Upper lobe of left lung (tissue), 6 donors: ENCODE measurements around the gene ETS1. TPM values are rescaled to one million over a fixed set of nuclear protein-coding genes. Genes with fewer than 3 reads are reported as not detected.

Source experiments
- ATAC-seq, 2 donors: fragments of 200-7000 bp; cut with Tn5 transposase; one replicate each; pipeline ENCODE4 v1.9.1; 2022; ENCODE audit warnings: mild to moderate bottlenecking in 2 of 2, moderate library complexity in 2 of 2; ENCODE audit not compliant: low FRiP score in 2 of 2
- DNase-seq, 2 donors: peaks; one replicate each; pipeline ENCODE4 v3.0.0-alpha.2; 2019 to 2020
- H3K27ac ChIP-seq, 4 donors: fragments of 200-600 bp; sonication (generic); one replicate each; pipeline ENCODE4 v1.5.1; 2016 to 2019
- H3K27me3 ChIP-seq, 4 donors: fragments of 200-600 bp; sonication (generic); one replicate each; pipeline ENCODE4 v1.5.1; 2017 to 2019
- H3K36me3 ChIP-seq, 4 donors: fragments of 200-600 bp; sonication (generic); one replicate each; pipeline ENCODE4 v1.5.1; 2016 to 2019
- H3K4me1 ChIP-seq, 4 donors: fragments of 200-600 bp; sonication (generic); one replicate each; pipeline ENCODE4 v1.5.1; 2018 to 2019
- H3K4me3 ChIP-seq, 4 donors: fragments of 200-600 bp; sonication (generic); one replicate each; pipeline ENCODE4 v1.5.1; 2017 to 2019; ENCODE audit warnings: mild to moderate bottlenecking in 2 of 4, moderate library complexity in 1 of 4
- H3K9me3 ChIP-seq, 4 donors: fragments of 200-600 bp; sonication (generic); one replicate each; pipeline ENCODE4 v1.5.1; 2018 to 2019
- EP300 ChIP-seq, 4 donors: sonication (generic); formaldehyde crosslinking; IDR thresholded peaks; one replicate each; pipeline ENCODE4 v1.5.1; 2017; ENCODE audit warnings: antibody characterized with exemption in 4 of 4, control low read depth in 2 of 4
- POLR2A ChIP-seq, 4 donors: fragments of 450-650 bp; IDR thresholded peaks; one replicate each; pipeline ENCODE4 v1.5.1; 2016 to 2017; ENCODE audit warnings: antibody characterized with exemption in 4 of 4, mild to moderate bottlenecking in 2 of 4
- POLR2AphosphoS5 ChIP-seq, 2 donors: sonication (generic); formaldehyde crosslinking; IDR thresholded peaks; one replicate each; pipeline ENCODE4 v1.5.1; 2017; ENCODE audit warnings: antibody characterized with exemption in 2 of 2
- WGBS, 2 donors: methylation state at CpG; one replicate each; pipeline ENCODE4 v1.1.5; 2017 to 2018; 5-methylcytosine and 5-hydroxymethylcytosine counted together
- total RNA-seq, 6 donors: library from RNA; depleted of rRNA in 4 of 6; stranded (reverse); fragments of >200 nt in 4 of 6; gene quantifications; one replicate each; pipeline versions ENCODE4 v1.1.0 to v1.2.1, GENCODE V29; 2016 to 2021
- TF ChIP-seq, protein P1 (sequence below), 6 experiments: fragments of 450-650 bp in 4 of 6; fragments of 200-600 bp in 2 of 6; sonication (generic) in 2 of 6; IDR thresholded peaks; one replicate each; pipeline ENCODE4 v1.5.1; 2016 to 2019; ENCODE audit warnings: antibody characterized with exemption in 6 of 6
- donor health status: DM: no; HTN: no; CAD: no; lungs with moderate emphysema.
- donor health status: DM: no; HTN: yes; CAD: no; lungs with severe emphysema.

The ETS1 gene
- total RNA-seq, 6 donors from 2014 or later, result 29.3 to 107 (median 79.0) TPM

DNA sequence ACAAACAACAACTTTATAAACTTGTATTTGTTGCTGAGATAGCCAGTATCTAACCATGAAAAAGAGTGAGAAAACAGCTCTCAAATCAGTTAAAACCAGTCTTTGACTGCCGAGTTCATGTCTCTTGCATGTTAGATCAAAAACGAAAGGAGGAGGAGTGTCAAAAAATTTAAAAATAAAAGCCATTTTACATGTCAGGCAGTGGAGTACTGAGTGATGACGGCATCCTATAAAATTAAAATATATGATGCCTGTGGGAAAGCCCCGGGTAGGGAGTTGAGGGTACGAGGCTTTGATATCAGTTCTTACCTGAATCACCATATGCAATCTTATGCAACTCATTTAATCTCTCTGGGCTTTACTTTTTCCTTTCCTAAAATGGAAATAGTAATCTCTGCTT is 117.3 kb downstream of the ETS1 start:
- H3K4me3 ChIP-seq, result no peak overlapping the region
- H3K9me3 ChIP-seq, result no peaks in the 10 kb centered on the region
- 59 to 71% methylated on average over 5 of the region's 5 CpGs for WGBS, 2 donors
- H3K36me3 ChIP-seq, result peaks cover 0 to 44% (median 0%) of the 10 kb centered on the region in 4 donors
- H3K4me1 ChIP-seq, result peaks cover 77 to 92% (median 80%) of the 10 kb centered on the region in 4 donors
- H3K27me3 ChIP-seq, result no peaks in the 10 kb centered on the region
- no peak for TF ChIP-seq POLR2A (IDR thresholded peaks at IDR 0.05)
- TF ChIP-seq, protein P1, sequence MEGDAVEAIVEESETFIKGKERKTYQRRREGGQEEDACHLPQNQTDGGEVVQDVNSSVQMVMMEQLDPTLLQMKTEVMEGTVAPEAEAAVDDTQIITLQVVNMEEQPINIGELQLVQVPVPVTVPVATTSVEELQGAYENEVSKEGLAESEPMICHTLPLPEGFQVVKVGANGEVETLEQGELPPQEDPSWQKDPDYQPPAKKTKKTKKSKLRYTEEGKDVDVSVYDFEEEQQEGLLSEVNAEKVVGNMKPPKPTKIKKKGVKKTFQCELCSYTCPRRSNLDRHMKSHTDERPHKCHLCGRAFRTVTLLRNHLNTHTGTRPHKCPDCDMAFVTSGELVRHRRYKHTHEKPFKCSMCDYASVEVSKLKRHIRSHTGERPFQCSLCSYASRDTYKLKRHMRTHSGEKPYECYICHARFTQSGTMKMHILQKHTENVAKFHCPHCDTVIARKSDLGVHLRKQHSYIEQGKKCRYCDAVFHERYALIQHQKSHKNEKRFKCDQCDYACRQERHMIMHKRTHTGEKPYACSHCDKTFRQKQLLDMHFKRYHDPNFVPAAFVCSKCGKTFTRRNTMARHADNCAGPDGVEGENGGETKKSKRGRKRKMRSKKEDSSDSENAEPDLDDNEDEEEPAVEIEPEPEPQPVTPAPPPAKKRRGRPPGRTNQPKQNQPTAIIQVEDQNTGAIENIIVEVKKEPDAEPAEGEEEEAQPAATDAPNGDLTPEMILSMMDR (IDR thresholded peaks at IDR 0.05), result no peak
- TF ChIP-seq POLR2AphosphoS5 (IDR thresholded peaks at IDR 0.05), result no peak
- ATAC-seq (no peak), DNase-seq (no peak)
- H3K27ac ChIP-seq, result peak overlapping the region in 3 of 4 donors; percentile 23 to 83 (median 64)

GRCh38 chr11:128469220-128469619 is 118.1 kb downstream of the ETS1 start:
- 72 to 76% methylated on average over 4 of the region's 4 CpGs for WGBS, 2 donors
- Histone ChIP-seq H3K27me3 (no peaks in the 10 kb centered on the region), H3K27ac (peak overlapping the region in 3 of 4 donors; percentile 23 to 83 (median 64)), H3K4me3 (no peak overlapping the region), H3K36me3 (peaks cover 0 to 44% (median 0%) of the 10 kb centered on the region in 4 donors), H3K9me3 (no peaks in the 10 kb centered on the region), H3K4me1 (peaks cover 77 to 92% (median 78%) of the 10 kb centered on the region in 4 donors)
- DNase-seq (no peak), ATAC-seq (no peak)
- TF ChIP-seq EP300 (IDR thresholded peaks at IDR 0.05), result no peak
- TF ChIP-seq, protein P1 (IDR thresholded peaks at IDR 0.05), result no peak
- TF ChIP-seq POLR2AphosphoS5 (IDR thresholded peaks at IDR 0.05), result no peak
- no peak for TF ChIP-seq POLR2A (IDR thresholded peaks at IDR 0.05)

- TF ChIP-seq EP300 (IDR thresholded peaks at IDR 0.05) (no peak), POLR2AphosphoS5 (IDR thresholded peaks at IDR 0.05) (no peak), POLR2A (IDR thresholded peaks at IDR 0.05) (no peak)
- TF ChIP-seq, protein P1 (IDR thresholded peaks at IDR 0.05), result no peak
- no peaks in the 10 kb centered on the region for H3K27me3 ChIP-seq
- peak overlapping the region; percentile 64 to 83 (median 70) for H3K27ac ChIP-seq
- ATAC-seq, result no peak
- WGBS, 2 donors, result 53 to 55% methylated on average over 1 of the region's 1 CpG
- H3K4me3 ChIP-seq, result no peak overlapping the region
- H3K36me3 ChIP-seq, result peaks cover 0 to 36% (median 2%) of the 10 kb centered on the region in 4 donors
- no peaks in the 10 kb centered on the region for H3K9me3 ChIP-seq
- H3K4me1 ChIP-seq, result peaks cover 68 to 90% (median 72%) of the 10 kb centered on the region in 4 donors
- DNase-seq, result no peak
Observed at GRCh38 chr11:128468111-128468510, 119.2 kb downstream of the ETS1 start.

DNA sequence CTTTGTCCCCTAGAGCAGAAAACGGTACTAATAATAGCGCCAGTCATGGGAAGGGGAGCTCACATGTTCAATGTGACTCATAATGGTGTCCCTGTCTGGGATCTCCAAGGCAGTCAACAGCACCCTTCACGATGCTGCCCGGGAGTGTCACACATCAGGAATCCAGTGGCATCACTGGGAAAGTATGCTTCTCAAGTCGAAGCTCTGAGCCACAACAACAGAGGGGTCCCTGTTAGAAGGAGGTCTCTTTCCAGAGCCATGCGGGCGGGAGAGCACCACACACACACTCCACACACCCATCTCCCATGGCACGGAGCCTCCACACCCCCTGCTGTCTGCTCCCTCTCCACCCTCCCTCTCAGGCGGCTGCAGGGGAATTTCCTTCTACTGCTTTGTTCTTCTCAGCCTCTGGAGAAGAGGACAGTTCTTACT is 119.7 kb downstream of the ETS1 start:
- H3K9me3 ChIP-seq, result no peaks in the 10 kb centered on the region
- ATAC-seq (peak; percentile 44 to 64), DNase-seq (no peak)
- no peaks in the 10 kb centered on the region for H3K27me3 ChIP-seq
- H3K4me3 ChIP-seq, result no peak overlapping the region
- 55 to 79% methylated on average over 9 of the region's 9 CpGs for WGBS, 2 donors
- peaks cover 63 to 85% (median 69%) of the 10 kb centered on the region in 4 donors for H3K4me1 ChIP-seq
- peaks cover 0 to 36% (median 3%) of the 10 kb centered on the region in 4 donors for H3K36me3 ChIP-seq
- TF ChIP-seq, protein P1 (IDR thresholded peaks at IDR 0.05), result no peak
- TF ChIP-seq POLR2AphosphoS5 (IDR thresholded peaks at IDR 0.05) (peak; percentile 10 to 48), POLR2A (IDR thresholded peaks at IDR 0.05) (no peak), EP300 (IDR thresholded peaks at IDR 0.05) (peak in 2 of 4 donors; percentile 74 to 86)
- peak overlapping the region; percentile 64 to 83 (median 70) for H3K27ac ChIP-seq

DNA sequence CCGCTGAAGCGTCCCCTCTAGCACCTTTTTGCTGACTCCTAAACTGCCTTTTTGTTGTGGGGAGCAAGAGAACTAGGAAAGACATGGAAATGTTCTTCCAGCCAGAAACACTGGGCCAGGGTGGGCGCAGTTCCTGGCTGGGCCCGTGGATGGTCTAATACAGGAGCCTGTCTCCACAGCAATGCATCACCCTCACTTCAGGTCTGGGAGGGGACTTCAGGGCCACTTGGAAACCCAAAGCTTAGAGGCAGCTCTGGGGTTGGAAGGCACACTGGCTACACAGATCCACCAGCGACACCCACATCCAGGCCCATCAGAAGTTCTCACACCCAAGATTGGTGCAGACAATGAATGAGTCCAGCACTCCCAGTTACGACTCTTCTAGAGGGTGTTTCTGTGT is 120.3 kb downstream of the ETS1 start:
- peaks cover 0 to 36% (median 7%) of the 10 kb centered on the region in 4 donors for H3K36me3 ChIP-seq
- 79 to 89% methylated on average over 6 of the region's 6 CpGs for WGBS, 2 donors
- H3K4me3 ChIP-seq, result no peak overlapping the region
- ATAC-seq (no peak), DNase-seq (no peak)
- H3K27me3 ChIP-seq, result no peaks in the 10 kb centered on the region
- no peaks in the 10 kb centered on the region for H3K9me3 ChIP-seq
- peaks cover 57 to 79% (median 63%) of the 10 kb centered on the region in 4 donors for H3K4me1 ChIP-seq
- peak overlapping the region; percentile 64 to 83 (median 70) for H3K27ac ChIP-seq
- TF ChIP-seq POLR2A (IDR thresholded peaks at IDR 0.05) (no peak), EP300 (IDR thresholded peaks at IDR 0.05) (no peak), POLR2AphosphoS5 (IDR thresholded peaks at IDR 0.05) (no peak)
- TF ChIP-seq, protein P1 (IDR thresholded peaks at IDR 0.05), result no peak
